Sciatic nerve (tissue), 2 donors: ENCODE results near the gene DGKD. TPM values are rescaled to one million over a fixed set of nuclear protein-coding genes. Genes with fewer than 3 reads are reported as not detected.
"Not testable (repeated sequence)": the region's sequence is repeated elsewhere in the genome, so short reads cannot be mapped to it uniquely, and the experiment has no call there.

Experiments used
- ATAC-seq: fragments of 200-7000 bp; cut with Tn5 transposase; one replicate; pipeline ENCODE4 v1.9.1; 2020; ENCODE audit warnings: mild to moderate bottlenecking, moderate library complexity
- DNase-seq: peaks from one replicate; pipeline ENCODE4 v3.0.0-alpha.2; 2020; ENCODE audit warnings: low spot score
- intact Hi-C: fragments of 100-400 bp; cut with DNase I; formaldehyde crosslinking; loops from one replicate; pipeline ENCODE4 v1.14.2; 2022
- total RNA-seq: library from RNA; stranded (reverse); fragmentation: NEBNext Ultra II Directional; extraction: Animal tissue kit (Norgen Biotek cat#: 25700); gene quantifications from one replicate; pipeline ENCODE4 v1.2.1, GENCODE V29; 2021
- donor health status: DM: no; HTN: no; CAD: no.
- donor health status: DM: no; HTN: no; CAD: no.

DGKD gene
- total RNA-seq, 1 donor from 2014 or later, result 35.8 TPM

DNA sequence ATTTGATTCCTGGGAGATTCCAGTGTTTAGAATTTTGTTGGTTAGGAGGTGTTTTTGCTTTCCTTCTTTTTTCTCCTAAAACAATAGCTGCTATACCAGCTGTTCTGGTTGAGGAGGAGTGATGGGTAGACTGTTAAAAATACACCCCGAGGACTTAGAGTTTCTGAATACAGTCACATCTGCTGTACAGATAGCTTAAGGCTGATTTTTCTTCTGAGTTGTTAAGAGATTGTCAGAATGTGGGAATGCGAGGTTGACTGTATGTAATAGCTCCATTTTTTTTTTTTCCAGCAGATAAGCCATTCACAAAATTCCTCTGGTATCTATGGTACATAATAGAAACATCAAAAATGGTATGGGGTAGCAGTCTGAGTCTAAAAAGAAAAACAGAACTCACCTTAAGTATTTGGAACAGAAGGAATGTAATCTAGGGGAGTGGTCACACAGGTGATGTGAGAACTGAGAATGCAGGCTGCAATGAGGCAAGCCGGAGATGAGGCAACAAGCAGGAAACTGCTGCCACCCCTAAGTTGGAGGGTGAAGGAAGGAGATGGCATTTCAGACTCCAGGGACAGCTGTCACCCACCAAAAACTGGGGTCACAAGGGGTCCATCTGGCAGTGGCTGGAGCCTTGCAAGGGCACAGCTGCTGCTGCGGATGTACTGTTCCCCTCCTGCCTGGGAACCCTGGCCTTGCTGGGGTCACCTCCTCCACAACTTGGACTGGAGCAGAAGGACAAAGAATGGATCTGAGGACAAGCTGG is 2.4 kb downstream of the DGKD start:
- no peak for ATAC-seq
- peak; percentile 43 for DNase-seq
- intact Hi-C loops, result loop anchor here (10.0 kb wide), 1 partner anchor 88 kb away; no protein-coding TSS in a partner anchor

GRCh38 chr2:233358335-233358734 is 4.0 kb downstream of the DGKD start:
- ATAC-seq (no peak), DNase-seq (no peak)
- intact Hi-C loops, result loop anchor here (10.0 kb wide), 1 partner anchor 86 kb away; no protein-coding TSS in a partner anchor

DNA sequence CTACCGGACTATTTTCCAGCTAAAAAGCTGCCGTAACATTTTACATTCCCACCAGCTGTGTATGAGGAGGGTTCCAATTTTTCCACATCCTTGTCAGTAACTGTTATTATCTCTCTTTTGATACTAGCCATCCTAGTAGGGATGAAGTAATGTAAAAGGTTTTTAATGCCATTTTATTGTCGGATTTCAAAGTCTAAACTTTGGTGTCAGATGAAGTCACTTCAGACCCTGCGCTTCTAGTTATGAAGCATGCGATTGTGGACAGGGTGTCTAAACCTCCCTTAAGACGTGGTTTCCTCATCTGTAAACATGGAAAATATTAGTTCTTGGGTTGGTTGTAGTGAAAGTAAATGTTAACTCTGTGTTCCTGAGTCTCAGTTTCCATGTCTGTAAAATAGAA is 4.7 kb downstream of the DGKD start:
- DNase-seq, result no peak
- intact Hi-C loops, result loop anchor here (10.0 kb wide), 1 partner anchor 86 kb away; no protein-coding TSS in a partner anchor
- no peak for ATAC-seq

DNA sequence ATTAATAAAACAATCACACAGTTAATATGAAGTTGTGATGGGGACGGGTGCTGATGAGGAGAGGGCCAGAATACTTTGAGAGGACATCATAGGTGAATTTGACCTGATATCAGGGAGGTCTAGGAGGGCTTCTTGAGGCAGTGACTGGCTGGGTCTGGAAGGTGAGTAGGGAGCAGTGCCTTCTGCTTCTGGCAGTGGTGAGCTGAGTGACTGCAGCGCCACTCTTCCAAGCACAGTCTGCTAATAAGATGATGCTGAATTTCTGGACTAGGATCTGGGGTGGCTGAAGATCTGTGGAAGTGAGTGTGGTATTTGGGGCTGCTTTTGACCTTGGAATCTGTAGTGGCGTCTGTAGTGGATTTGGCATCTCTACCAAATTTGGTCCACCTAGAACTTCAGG is 5.5 kb downstream of the DGKD start:
- ATAC-seq (no peak), DNase-seq (no peak)
- intact Hi-C loops, result loop anchor here (10.0 kb wide), 1 partner anchor 85 kb away; no protein-coding TSS in a partner anchor

DNA sequence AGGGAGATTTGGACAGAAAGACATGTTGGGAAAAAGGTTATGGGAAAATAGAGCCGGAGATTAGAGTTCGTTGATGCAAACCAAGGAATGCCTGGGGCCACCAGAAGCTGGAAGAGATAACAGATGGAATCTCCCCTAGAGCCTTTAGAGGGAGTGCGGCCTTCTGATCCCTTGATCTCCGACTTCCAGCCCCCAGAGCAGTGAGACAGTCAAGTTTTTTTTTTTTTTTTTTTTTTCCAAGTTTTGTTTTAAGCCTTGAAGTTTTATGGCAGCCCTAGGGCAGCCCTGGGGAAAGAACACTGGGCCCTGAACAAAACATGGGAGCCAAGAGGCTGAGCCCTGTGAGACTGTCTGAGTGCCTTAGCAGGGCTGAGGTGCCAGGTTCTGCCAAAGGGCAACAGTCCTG is 6.5 kb downstream of the DGKD start:
- intact Hi-C loops, result no loop called here
- ATAC-seq (peak; percentile 13), DNase-seq (no peak)

DNA sequence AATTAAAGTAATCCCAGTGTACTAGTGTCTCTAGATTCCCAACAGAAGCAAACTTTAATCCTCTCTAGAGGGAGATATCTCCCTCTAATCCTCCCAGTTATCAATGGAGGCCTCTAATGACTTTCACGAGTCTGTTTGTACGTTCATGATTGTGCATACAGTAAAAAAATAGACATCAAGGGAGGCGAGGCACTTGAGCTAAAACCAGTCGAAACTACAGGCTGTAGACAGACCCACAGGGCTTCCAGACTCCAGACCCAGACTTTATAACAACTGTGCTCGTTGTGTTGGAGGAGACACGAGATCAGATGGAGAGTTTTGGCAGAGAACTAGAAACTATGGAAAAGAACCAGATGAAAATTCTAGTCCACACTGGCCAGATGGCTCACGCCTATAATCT is 7.0 kb downstream of the DGKD start:
- DNase-seq (no peak), ATAC-seq (no peak)
- intact Hi-C loops, result no loop called here

GRCh38 chr2:233362742-233363141 is 8.4 kb downstream of the DGKD start:
- intact Hi-C loops, result no loop called here
- ATAC-seq, result no peak
- no peak for DNase-seq

DNA sequence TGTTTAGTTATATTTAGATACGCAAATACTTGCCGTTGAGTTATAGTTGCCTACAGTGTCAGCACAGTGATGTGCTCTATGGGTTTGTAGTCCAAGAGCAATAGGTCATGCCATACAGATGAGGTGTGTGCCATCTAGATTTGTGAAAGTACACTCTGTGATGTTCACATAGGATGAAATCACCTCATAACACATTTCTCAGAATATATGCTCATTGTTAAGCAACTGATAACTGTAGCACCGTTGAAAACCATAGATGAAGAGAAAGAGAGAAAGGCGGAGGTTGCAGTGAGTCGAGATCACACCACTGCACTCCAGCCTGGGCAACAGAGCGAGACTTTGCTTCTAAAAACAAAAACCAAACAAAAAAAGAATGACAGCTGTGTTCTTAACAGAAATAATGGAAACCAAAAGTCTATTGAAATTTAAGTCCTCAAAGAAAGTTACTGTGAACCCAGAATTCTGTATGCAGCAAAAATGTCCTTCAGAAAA is 9.5 kb downstream of the DGKD start:
- ATAC-seq (no peak), DNase-seq (no peak)
- intact Hi-C loops, result no loop called here

DNA sequence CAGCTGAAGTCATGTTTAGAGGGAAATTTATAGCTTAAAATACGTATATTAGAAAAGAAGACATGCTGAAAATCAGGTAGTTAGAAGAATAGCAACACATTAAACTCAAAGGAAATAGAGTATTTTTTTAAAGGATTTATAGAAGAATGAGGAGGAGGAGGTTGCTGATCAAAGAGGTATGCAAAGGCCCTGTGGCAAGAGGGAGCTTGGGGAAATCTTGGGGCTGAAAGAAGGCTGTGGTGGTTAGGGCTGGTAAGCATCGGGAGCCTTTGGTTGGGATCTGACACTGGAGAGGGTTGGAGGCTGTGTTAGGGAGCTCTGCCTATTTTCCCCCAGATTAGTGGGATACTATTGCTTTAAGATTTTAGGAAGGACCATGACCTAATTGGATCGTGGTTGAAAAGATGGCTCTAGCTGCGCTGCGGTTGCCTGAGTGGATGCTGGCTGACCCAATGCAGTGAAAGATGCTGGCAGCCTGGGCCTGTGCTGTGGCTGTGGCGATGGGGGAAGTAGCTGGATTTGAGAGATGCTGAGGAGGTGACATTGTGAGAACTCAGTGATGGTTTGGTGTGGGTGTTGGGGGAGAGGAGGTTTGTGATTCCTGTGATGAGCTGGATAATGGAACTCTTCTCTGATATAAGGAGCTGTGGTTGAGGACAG is 11.7 kb downstream of the DGKD start:
- intact Hi-C loops, result loop anchor here (5.0 kb wide), 1 partner anchor 1254 kb away; no protein-coding TSS in a partner anchor
- ATAC-seq (no peak), DNase-seq (peak; percentile 37)

DNA sequence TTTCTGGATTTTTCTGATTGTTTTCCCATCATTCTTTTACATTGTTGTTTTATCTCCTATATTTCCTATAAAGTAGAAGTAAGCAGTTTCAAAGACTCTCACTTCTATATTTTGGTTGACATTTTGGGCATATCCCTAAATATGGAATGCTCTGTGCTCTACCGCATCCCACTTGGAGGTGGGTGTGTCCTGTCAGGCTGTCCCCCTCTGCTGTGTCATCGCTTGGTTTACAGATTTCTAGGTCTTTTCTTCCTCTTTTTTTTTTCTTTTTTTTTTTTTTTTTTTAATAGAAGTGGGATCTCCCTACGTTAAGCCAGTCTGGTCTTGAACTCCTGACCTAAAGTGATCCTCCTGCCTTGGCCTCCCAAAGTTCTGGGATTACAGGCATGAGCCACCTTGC is 13.3 kb downstream of the DGKD start:
- intact Hi-C loops, result loop anchor here (5.0 kb wide), 1 partner anchor 1255 kb away; no protein-coding TSS in a partner anchor
- ATAC-seq (no peak), DNase-seq (no peak)

GRCh38 chr2:233368756-233369155 is 14.5 kb downstream of the DGKD start:
- ATAC-seq, result no peak
- intact Hi-C loops, result loop anchor here (5.0 kb wide), 1 partner anchor 1256 kb away; no protein-coding TSS in a partner anchor
- DNase-seq, result no peak

DNA sequence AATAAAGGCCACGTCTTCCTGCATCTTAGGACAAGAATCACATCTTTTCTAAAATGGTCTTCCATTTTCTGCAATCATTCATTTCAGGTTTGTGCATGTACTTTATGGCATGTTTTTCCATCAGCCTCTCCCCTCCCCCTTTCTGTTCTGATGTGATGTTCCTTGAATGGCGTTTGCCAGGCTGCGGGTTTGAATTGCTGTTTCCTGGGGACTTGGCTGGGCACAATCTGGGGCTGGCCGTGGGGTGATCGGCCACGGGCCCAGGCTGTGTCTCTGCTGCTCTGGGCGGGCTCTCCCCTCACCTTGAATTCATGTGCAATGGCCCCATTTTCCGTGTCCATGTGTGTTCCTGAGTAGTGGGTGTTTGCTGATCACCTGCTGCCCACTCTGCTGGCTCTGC is 15.2 kb downstream of the DGKD start:
- intact Hi-C loops, result loop anchor here (5.0 kb wide), 1 partner anchor 1257 kb away; no protein-coding TSS in a partner anchor

DNA sequence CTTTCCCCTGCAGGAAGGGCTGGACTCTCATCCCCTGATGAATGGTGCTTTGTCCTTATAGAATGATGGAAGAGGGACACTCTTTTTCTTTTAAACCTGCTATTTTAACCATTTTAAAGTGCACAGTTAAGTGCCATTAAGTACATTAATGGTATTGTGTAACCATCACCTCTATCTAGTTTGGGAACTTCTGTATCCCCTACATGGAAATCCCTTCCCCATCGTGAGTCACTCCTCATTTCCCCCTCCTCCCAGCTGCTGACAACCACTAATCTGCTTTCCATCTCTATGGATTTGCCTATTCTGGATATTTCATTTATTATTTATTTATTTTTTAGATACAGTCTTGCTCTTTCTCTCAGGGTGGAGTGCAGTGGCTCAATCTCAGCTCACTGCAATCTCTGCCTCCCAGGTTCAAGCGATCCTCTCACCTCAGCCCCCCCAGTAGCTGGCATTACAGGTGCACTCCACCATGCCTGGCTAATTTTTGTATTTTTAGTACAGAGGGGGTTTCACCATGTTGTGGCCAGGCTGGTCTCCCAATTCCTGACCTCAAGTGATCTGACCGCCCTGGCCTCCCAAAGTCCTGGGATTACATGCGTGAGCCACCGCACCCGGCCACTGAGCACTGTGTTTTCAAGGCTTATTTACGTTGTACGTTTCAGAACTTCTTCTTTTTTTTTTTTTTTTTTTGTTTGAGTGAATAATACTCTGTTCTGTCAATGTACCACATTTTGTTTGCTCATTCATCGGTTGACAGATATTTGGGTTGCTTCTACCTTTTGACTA is 15.8 kb downstream of the DGKD start:
- intact Hi-C loops, result loop anchor here (5.0 kb wide), 1 partner anchor 1258 kb away; no protein-coding TSS in a partner anchor

More for the DNA sequence above, 15.2 kb downstream of the DGKD start:
- DNase-seq, result no peak
- ATAC-seq, result no peak

DNA sequence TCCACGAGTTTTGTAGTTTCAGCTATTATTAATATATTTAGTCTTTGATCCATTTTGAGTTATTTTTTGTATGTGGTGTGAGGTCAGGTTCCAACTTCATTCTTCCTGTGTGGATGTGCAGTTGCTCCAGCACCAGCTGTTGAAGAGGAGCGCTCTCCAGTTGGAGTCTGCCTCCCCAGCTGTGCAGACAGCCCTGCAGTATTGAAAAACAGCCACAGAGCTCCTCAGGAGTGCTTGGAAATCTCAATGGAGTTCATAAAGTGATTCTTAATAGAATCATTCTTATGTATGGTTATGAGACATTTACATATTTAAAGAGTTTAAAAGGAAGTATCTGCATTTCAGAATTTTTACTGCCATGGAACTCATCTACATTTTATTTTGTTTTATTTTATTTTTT is 17.3 kb downstream of the DGKD start:
- DNase-seq, result no peak
- intact Hi-C loops, result no loop called here
- no peak for ATAC-seq

More for the DNA sequence above, 15.8 kb downstream of the DGKD start:
- DNase-seq (no peak), ATAC-seq (no peak)

- ATAC-seq, result no peak
- intact Hi-C loops, result no loop called here
- DNase-seq, result no peak
These were observed 18.6 kb downstream of the DGKD start for GRCh38 chr2:233372855-233373254.

DNA sequence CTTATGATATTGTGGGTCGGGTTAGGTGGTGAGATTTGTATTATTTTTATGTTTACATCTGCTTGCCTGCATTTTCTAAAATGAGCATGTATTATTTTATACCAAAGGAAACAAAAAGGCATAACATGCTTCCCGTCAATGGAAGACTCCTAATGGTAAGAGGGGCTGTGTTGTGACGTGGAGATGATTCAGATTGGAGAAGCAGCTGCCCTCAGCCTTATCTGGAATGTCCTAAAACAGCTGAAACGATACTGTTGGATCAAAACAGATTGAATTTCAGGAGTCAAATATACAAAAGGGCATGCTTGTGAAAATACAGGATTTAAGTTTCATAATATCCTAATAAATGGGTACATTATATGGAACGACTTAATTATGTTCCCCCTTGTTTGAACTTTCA is 19.0 kb downstream of the DGKD start:
- intact Hi-C loops, result no loop called here
- no peak for DNase-seq
- no peak for ATAC-seq

GRCh38 chr2:233374776-233375175 is 20.5 kb downstream of the DGKD start:
- intact Hi-C loops, DNase-seq, ATAC-seq: not testable (repeated sequence)

- DNase-seq (no peak), ATAC-seq (no peak)
- intact Hi-C loops, result no loop called here
These were observed 21.4 kb downstream of the DGKD start for GRCh38 chr2:233375490-233376314.
